Stimulated activated naive CD8-positive, alpha-beta T cell treated with anti-CD3 and anti-CD28 coated beads, Interleukin-15, Interleukin-2, amounts not matched to agents 100 ng/mL and 50 ng/mL, for 24 hours (primary cell): ENCODE measurements around the gene SMIM1.
A peak's percentile ranks its signal among the peaks of the same experiment; 100 is the strongest.
"Not testable (repeated sequence)": the region's sequence is repeated elsewhere in the genome, so short reads cannot be mapped to it uniquely, and the experiment has no call there.

Experiments used
- H3K27ac Mint-ChIP-seq: one replicate; pipeline ENCODE4 v1.8.0; 2021; ENCODE audit warnings: mild to moderate bottlenecking, mixed read lengths
- H3K27me3 Mint-ChIP-seq: one replicate; pipeline ENCODE4 v1.8.0; 2021; ENCODE audit warnings: mixed read lengths
- H3K36me3 Mint-ChIP-seq: one replicate; pipeline ENCODE4 v1.8.0; 2021; ENCODE audit warnings: low read depth, mixed read lengths
- H3K4me1 Mint-ChIP-seq: one replicate; pipeline ENCODE4 v1.8.0; 2021; ENCODE audit warnings: low read depth, mixed read lengths
- H3K4me3 Mint-ChIP-seq: one replicate; pipeline ENCODE4 v1.8.0; 2021; ENCODE audit warnings: mild to moderate bottlenecking, mixed read lengths
- H3K9me3 Mint-ChIP-seq: one replicate; pipeline ENCODE4 v1.8.0; 2021; ENCODE audit warnings: mixed read lengths

SMIM1 gene

GRCh38 chr1:3745071-3745470 is 27.5 kb upstream of the SMIM1 start:
- Mint-ChIP-seq H3K9me3 (no peaks in the 10 kb centered on the region), H3K4me3 (no peak overlapping the region), H3K4me1 (peaks cover 17% of the 10 kb centered on the region), H3K27me3 (no peaks in the 10 kb centered on the region), H3K36me3 (peaks cover 14% of the 10 kb centered on the region), H3K27ac (peak overlapping the region; percentile 3)

- Mint-ChIP-seq H3K9me3 (no peaks in the 10 kb centered on the region), H3K36me3 (peaks cover 14% of the 10 kb centered on the region), H3K4me1 (peaks cover 17% of the 10 kb centered on the region), H3K4me3 (peak overlapping the region; percentile 84), H3K27me3 (no peaks in the 10 kb centered on the region), H3K27ac (peak overlapping the region; percentile 49)
Measured at GRCh38 chr1:3745590-3746381, 26.8 kb upstream of the SMIM1 start.

- H3K9me3 Mint-ChIP-seq = no peaks in the 10 kb centered on the region
- peaks cover 17% of the 10 kb centered on the region for H3K4me1 Mint-ChIP-seq
- no peaks in the 10 kb centered on the region for H3K27me3 Mint-ChIP-seq
- H3K4me3 Mint-ChIP-seq = peak overlapping the region; percentile 84
- H3K36me3 Mint-ChIP-seq = peaks cover 14% of the 10 kb centered on the region
- H3K27ac Mint-ChIP-seq = peak overlapping the region; percentile 49
Measured at GRCh38 chr1:3746389-3746829, 26.1 kb upstream of the SMIM1 start.

- H3K36me3 Mint-ChIP-seq = peaks cover 9% of the 10 kb centered on the region
- H3K9me3 Mint-ChIP-seq = no peaks in the 10 kb centered on the region
- H3K27me3 Mint-ChIP-seq = no peaks in the 10 kb centered on the region
- H3K4me3 Mint-ChIP-seq = peak overlapping the region; percentile 84
- H3K27ac Mint-ChIP-seq = peak overlapping the region; percentile 49
- H3K4me1 Mint-ChIP-seq = peaks cover 17% of the 10 kb centered on the region
Measured at GRCh38 chr1:3746830-3747521, 25.6 kb upstream of the SMIM1 start.

- peak overlapping the region; percentile 26 for H3K27ac Mint-ChIP-seq
- H3K36me3 Mint-ChIP-seq = peaks cover 5% of the 10 kb centered on the region
- no peaks in the 10 kb centered on the region for H3K27me3 Mint-ChIP-seq
- H3K4me3 Mint-ChIP-seq = peak overlapping the region; percentile 84
- no peaks in the 10 kb centered on the region for H3K9me3 Mint-ChIP-seq
- peaks cover 17% of the 10 kb centered on the region for H3K4me1 Mint-ChIP-seq
Measured at GRCh38 chr1:3747522-3747848, 25.1 kb upstream of the SMIM1 start.

GRCh38 chr1:3747903-3748302 is 24.6 kb upstream of the SMIM1 start:
- Mint-ChIP-seq H3K4me3 (peak overlapping the region; percentile 84), H3K36me3 (peaks cover 5% of the 10 kb centered on the region), H3K27me3 (no peaks in the 10 kb centered on the region), H3K4me1 (peaks cover 17% of the 10 kb centered on the region), H3K27ac (peak overlapping the region; percentile 26), H3K9me3 (no peaks in the 10 kb centered on the region)

GRCh38 chr1:3748316-3748900 is 24.1 kb upstream of the SMIM1 start:
- peak overlapping the region; percentile 84 for H3K4me3 Mint-ChIP-seq
- peak overlapping the region; percentile 26 for H3K27ac Mint-ChIP-seq
- H3K9me3 Mint-ChIP-seq, H3K36me3 Mint-ChIP-seq, H3K27me3 Mint-ChIP-seq: not testable (repeated sequence)
- peaks cover 17% of the 10 kb centered on the region for H3K4me1 Mint-ChIP-seq

- Mint-ChIP-seq H3K36me3 (no peaks in the 10 kb centered on the region), H3K9me3 (no peaks in the 10 kb centered on the region), H3K27ac (no peak overlapping the region)
Measured at GRCh38 chr1:3749512-3749911, 23.0 kb upstream of the SMIM1 start.

GRCh38 chr1:3750741-3751140 is 21.8 kb upstream of the SMIM1 start:
- Mint-ChIP-seq H3K27ac (no peak overlapping the region), H3K36me3 (no peaks in the 10 kb centered on the region), H3K27me3 (no peaks in the 10 kb centered on the region), H3K4me1 (peaks cover 15% of the 10 kb centered on the region), H3K9me3 (no peaks in the 10 kb centered on the region), H3K4me3 (no peak overlapping the region)

More at GRCh38 chr1:3749512-3749911, 23.0 kb upstream of the SMIM1 start:
- Mint-ChIP-seq H3K27me3 (no peaks in the 10 kb centered on the region), H3K4me3 (no peak overlapping the region), H3K4me1 (peaks cover 17% of the 10 kb centered on the region)

- H3K27ac Mint-ChIP-seq = no peak within 1 kb of the TSS
- H3K4me3 Mint-ChIP-seq = no peak within 1 kb of the TSS
- no peaks in the 10 kb centered on the region for H3K9me3 Mint-ChIP-seq
- H3K4me1 Mint-ChIP-seq = peaks cover 8% of the 10 kb centered on the region
- H3K36me3 Mint-ChIP-seq = no peaks in the 10 kb centered on the region
- H3K27me3 Mint-ChIP-seq = peaks cover 4% of the 10 kb centered on the region
Measured at GRCh38 chr1:3752400-3752945, 20.1 kb upstream of the SMIM1 start, which contains the start of gene CCDC27. Gene CCDC27 (plus strand): TSS chr1:3752450. CDS start chr1:3752482, 32 bp downstream.

GRCh38 chr1:3753656-3754454 is 18.7 kb upstream of the SMIM1 start:
- no peaks in the 10 kb centered on the region for H3K36me3 Mint-ChIP-seq
- H3K27me3 Mint-ChIP-seq = peaks cover 8% of the 10 kb centered on the region
- no peak overlapping the region for H3K4me3 Mint-ChIP-seq
- H3K4me1 Mint-ChIP-seq = no peaks in the 10 kb centered on the region
- no peak overlapping the region for H3K27ac Mint-ChIP-seq
- H3K9me3 Mint-ChIP-seq = no peaks in the 10 kb centered on the region

- Mint-ChIP-seq H3K27me3 (peaks cover 25% of the 10 kb centered on the region), H3K4me1 (no peaks in the 10 kb centered on the region), H3K36me3 (no peaks in the 10 kb centered on the region), H3K27ac (no peak overlapping the region), H3K4me3 (no peak overlapping the region), H3K9me3 (no peaks in the 10 kb centered on the region)
Measured at GRCh38 chr1:3756394-3756793, 16.2 kb upstream of the SMIM1 start.

- Mint-ChIP-seq H3K4me3 (no peak overlapping the region), H3K27me3 (peaks cover 25% of the 10 kb centered on the region), H3K27ac (no peak overlapping the region), H3K4me1 (no peaks in the 10 kb centered on the region), H3K9me3 (no peaks in the 10 kb centered on the region), H3K36me3 (no peaks in the 10 kb centered on the region)
Measured at GRCh38 chr1:3759164-3759563, 13.4 kb upstream of the SMIM1 start.

- H3K36me3 Mint-ChIP-seq = no peaks in the 10 kb centered on the region
- H3K27ac Mint-ChIP-seq = no peak overlapping the region
- peaks cover 25% of the 10 kb centered on the region for H3K27me3 Mint-ChIP-seq
- H3K9me3 Mint-ChIP-seq = no peaks in the 10 kb centered on the region
- no peak overlapping the region for H3K4me3 Mint-ChIP-seq
- H3K4me1 Mint-ChIP-seq = no peaks in the 10 kb centered on the region
Measured at GRCh38 chr1:3759796-3760195, 12.8 kb upstream of the SMIM1 start.
